CD4-positive, alpha-beta T cell treated with Interleukin-12 subunit alpha and Interleukin-12 subunit beta, for 1 hour (primary cell): ENCODE measurements around the gene AHI1.
A peak's percentile ranks its signal among the peaks of the same experiment; 100 is the strongest.
"Not testable (repeated sequence)": the region's sequence is repeated elsewhere in the genome, so short reads cannot be mapped to it uniquely, and the experiment has no call there.

Experiments
- DNase-seq: peaks from one replicate; pipeline ENCODE4 v3.0.0-alpha.2; 2020

The AHI1 gene

GRCh38 chr6:135505222-135505621, 7.7 kb upstream of the AHI1 start:
- no peak for DNase-seq

GRCh38 chr6:135504734-135505133, 7.2 kb upstream of the AHI1 start:
- no peak for DNase-seq

DNA sequence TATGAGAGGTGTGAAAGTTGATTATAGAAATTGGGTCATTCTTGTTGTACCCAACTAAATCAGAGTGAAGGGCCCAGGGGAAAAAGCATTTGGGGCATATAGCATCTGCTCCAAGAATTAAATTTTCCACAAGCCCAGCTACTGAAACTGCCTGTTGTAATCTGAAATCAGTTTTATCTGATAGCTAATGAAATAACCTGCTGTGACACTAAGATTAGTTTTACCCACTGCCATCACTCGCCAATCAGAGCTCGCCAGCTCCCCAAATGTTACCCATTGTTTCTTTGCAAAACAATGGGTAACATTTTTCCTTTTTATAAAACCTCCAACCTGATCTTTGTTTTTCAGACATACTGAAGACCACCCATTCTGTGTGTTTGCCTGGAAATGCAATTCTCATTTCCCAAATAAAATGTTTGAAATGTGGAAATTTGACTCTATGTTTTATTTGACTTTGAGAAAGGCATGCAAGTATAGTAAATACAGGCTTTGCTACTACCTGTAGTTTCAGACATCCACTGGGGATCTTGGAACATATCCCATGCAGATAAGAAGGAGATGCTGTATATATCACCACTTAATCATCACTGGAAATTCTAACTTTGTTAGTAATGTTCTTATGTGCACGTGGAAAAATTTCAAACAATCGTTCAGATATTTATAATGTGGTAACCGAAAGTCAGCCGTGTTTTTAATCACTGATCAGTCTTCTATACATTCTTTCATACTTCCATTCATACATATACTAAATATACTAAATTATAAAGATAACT, 6.3 kb upstream of the AHI1 start:
- DNase-seq: no peak

- no peak for DNase-seq
Measured at GRCh38 chr6:135499441-135500340, 2.2 kb upstream of the AHI1 start.

DNA sequence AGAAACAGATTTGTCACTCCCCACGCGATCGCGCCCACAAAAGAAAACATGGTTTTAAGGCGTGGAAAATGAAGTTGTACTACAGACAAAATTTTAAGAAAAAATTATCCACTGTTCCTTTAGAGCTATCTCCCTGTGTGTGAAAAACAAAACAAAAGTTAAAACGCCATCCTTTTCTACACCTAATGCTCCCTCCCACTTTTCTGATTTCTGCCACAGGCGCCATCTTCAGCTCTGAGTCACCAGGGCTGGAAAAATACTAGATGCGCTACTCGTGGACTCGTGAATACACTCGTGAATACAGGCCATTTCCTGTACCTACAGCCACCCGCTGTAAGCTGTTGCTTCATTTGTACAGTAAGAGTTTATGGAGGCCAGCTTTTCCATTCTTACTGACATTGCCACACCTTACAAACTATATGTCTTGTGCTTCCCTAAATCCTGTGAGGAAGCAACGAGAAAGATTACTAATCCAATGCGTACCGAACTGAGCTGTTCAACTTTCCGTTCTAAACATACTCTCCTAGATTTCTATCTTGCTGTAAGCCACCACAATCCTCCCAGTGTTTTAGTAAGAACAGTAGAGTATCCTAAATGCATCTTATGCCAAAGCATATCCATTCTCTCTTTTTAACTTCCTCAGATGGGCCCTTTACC, 773 bp upstream of the AHI1 start:
- DNase-seq: peak; percentile 78

GRCh38 chr6:135496800-135497411, 634 bp downstream of the AHI1 start:
- DNase-seq: no peak

DNA sequence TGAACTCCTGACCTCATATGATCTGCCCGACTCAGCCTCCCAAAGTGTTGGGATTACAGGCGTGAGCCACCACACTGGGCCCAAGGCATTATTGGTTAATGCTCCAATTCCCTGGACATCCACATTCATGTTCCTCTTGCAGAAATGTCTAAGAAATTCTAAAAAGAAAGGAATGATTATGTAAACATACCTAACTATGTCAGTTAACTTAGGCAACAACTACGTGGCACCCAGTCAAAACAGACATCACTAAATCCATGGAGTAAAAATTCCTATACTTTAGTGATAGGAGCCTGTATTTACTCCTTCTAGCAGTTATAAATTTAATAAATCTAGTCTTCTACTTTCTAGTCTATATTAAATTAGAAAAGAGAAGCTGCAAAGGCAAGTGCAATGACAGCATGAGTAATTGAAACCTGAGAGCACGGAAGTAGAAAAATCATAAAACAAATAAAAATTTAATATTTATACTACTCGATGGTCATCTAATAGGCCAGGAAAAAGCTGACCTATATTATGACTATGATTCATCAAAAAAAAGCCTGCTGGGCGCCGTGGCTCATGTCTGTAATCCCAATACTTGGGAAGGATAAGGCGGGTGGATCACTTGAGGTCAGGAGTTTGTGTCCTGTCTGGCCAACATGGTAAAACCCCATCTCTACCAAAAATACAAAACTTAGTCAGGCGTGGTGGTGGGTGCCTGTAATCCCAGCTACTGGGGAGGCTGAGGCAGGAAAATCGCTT, 4.2 kb downstream of the AHI1 start:
- no peak for DNase-seq

- no peak for DNase-seq
Measured at GRCh38 chr6:135490381-135490780, 7.2 kb downstream of the AHI1 start.

GRCh38 chr6:135488023-135488422, 9.5 kb downstream of the AHI1 start:
- DNase-seq: no peak

DNA sequence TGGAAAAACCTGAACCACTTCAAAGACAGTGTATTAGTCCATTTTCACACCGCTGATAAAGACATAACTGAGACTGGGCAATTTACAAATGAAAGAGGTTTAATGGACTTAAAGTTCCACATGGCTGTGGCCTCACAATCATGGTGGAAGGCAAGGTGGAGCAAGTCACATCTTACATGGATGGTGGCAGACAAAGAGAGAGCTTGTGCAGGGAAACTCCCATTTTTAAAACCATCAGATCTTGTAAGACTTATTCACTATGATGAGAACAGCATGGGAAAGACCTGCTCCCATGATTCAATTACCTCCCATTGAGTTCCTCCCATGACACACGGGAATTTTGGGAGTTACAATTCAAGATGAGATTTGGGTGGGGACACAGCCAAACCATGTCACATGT, 13.6 kb downstream of the AHI1 start:
- not testable (repeated sequence) for DNase-seq

DNA sequence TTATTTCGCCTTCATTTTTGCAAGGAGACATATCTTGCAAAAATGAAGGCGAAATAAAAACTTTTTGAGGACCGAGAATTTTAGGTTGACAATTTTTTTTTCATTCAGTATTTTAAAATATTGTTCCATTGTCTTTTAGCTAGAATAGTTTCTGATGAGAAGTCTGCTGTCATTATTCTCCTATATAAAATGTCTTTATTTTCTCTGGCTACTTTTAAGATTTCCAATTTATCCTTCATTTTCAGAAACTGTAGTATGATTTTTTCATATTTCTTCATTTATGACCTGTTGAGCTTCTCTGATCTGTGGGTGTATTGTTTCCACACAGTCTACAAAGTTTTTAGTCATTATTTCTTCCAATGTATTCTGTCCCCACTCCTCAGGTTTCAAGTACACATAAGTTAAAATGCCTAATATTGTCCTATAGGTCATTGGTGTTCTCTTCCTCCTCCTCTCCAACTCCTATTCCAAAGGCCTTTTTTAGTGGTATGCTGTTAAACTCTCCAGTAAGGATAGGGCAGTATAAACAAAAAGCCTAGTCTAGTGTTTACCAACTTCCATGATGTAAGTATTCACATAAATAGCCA, 15.7 kb downstream of the AHI1 start:
- DNase-seq: no peak

- no peak for DNase-seq
Measured at GRCh38 chr6:135479601-135480000, 17.9 kb downstream of the AHI1 start.

DNA sequence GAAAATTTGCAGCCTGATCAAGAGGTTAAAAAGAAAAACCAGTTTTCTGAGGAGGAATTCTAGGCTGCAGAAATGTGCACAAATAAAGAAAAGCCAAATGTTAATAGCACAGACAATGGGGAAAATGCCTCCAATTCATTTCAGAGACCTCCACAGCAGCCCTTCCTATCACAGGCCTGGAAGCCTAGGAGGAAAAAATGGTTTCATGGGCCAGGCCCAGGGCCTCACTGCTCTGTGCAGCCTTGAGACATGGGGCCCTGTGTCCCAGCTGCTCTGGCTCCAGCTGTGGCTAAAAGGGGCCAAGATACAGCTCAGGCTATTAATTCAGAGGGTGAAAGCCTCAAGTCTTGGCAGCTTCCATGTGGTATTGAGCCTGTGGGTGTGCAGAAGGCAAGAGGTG, 18.9 kb downstream of the AHI1 start:
- no peak for DNase-seq

GRCh38 chr6:135475292-135475886, 22.2 kb downstream of the AHI1 start:
- no peak for DNase-seq

DNA sequence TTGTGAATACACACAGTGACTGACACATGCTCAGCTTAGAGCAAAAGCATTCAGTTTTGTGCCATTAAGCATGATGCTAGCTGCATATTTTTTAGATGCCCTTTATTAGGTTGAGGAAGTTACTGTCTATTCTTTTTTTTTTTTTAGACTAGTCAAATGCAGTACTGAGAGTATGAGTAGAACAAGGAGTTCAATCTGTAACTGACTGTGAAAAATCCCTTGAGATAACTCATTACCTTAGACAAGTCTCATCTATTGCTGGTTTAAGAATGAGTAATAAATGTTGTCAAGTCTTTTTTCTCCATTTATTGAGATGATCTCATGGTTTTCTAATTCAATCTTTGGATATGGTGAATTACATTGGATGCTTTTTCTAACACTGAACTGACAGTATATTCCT, 23.2 kb downstream of the AHI1 start:
- no peak for DNase-seq

DNA sequence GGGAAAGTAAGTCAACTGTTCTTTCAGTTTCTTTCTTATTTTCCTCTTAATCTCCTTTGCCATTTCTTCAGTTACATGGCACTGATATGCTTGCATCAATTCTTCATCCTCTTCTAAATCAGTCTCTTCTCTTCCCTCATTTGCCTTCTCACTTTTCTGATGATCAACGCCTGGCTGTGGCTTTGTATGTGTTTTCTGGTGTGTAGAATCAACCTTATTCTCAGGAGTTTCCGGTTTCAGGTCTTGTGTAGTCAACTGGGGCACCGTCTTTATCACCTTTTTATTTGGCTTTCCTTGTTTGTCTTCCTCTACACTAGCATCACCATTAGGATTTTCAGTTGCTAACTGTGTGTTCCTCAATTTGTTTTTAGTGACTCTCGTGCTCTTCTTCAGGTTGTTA, 31.6 kb downstream of the AHI1 start:
- no peak for DNase-seq

- no peak for DNase-seq
Measured at GRCh38 chr6:135465307-135465706, 32.2 kb downstream of the AHI1 start.

DNA sequence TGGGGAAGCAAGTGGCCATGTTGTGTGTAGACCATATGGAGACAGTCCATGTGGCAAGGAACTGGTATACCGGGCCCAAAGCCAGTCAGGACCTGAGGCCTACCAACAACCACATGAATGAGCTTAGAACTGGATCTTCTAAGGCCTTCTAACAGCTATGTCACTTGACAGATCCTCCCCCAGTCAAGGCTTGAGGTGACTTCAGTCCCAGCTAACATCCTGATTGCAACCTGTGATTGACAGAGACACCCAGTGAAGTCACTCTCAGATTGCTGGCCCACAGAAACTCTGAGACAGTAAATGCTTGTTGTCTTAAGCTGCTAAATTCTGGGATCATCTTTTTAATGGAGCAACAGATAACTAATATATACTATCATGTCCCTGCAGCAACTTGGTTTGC, 32.9 kb downstream of the AHI1 start:
- no peak for DNase-seq

DNA sequence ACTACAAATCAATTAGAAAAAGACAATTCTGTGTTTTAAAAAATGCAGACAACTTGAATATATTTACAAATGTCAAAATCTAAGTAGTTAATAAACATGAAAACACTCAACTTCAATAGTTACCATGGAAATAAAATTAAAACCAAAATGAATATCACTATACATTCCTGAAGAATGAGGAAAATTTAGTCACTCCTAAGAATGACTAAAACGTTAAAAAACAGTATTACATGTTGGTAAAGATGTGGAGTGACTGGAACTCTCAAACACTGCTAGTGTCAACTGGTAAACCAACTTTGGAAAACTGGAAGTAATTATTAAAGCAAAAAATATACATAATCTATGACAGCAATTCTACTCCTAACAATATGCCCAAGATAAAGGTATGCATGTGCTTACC, 36.3 kb downstream of the AHI1 start:
- DNase-seq: no peak

- no peak for DNase-seq
Measured at GRCh38 chr6:135458051-135458450, 39.5 kb downstream of the AHI1 start.

DNA sequence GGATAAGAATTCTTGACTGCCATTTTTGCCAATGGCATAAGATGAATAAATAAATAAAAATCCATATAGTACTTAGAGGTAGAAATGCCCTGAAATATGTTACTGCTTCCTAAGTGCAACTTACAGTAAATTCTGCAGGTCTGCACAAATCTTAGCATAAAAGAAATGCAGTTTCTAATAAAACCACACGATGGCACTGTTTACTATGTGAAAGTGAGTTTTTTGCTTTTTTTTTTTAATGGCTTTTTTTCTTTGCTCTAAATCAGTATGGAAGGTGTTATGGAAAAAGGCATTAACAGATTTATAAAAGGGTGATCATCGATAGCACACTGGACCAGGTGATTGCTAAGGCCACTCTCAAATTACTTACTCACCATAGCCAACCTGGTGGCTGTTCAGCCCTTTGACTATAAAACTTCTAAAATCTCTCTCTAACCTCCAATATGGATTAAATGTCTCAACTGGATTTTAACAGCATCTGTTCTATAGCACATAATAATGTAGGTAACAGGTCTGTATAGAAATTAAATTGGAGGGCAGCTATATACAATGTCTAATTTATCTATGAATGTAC, 45.8 kb downstream of the AHI1 start:
- DNase-seq: peak; percentile 54
